K562 (cell line): ENCODE results near the gene SLC25A4. TPM values are rescaled to one million over a fixed set of nuclear protein-coding genes. Genes with fewer than 3 reads are reported as not detected.
A peak's percentile ranks its signal among the peaks of the same experiment; 100 is the strongest.

Source experiments
- ATF2 ChIP-seq: sonication (generic); formaldehyde crosslinking; IDR thresholded peaks from 2 replicates; pipeline ENCODE4 v1.8.1; 2022; ENCODE audit warnings: missing genetic modification reagents
- CBX3 ChIP-seq, 2 experiments: IDR thresholded peaks; 1 replicate in 1 of 2; 2 replicates in 1 of 2; pipeline ENCODE4 v1.6.1; 2012; ENCODE audit warnings: inconsistent platforms in 2 of 2, low read length in 2 of 2, borderline replicate concordance in 1 of 2, control low read depth in 1 of 2
- CCNT2 ChIP-seq: IDR thresholded peaks from 2 replicates; pipeline ENCODE4 v1.6.1; 2011; ENCODE audit warnings: borderline replicate concordance, low read depth, mild to moderate bottlenecking, moderate library complexity, mixed read lengths, low read length; ENCODE audit not compliant: insufficient read length; ENCODE audit errors: extremely low read depth
- CREM ChIP-seq: IDR thresholded peaks from 2 replicates; pipeline ENCODE4 v1.6.1; 2014; ENCODE audit warnings: antibody characterized with exemption, low read depth
- CXXC5 ChIP-seq: fragments of 250-450 bp; sonication (Bioruptor Pico); IDR thresholded peaks from 2 replicates; pipeline ENCODE4 v1.8.0; 2022; ENCODE audit warnings: inconsistent platforms, mild to moderate bottlenecking, moderate library complexity
- FOXM1 ChIP-seq, 2 experiments: fragments of 450-650 bp in 1 of 2; sonication (generic) in 1 of 2; formaldehyde crosslinking in 1 of 2; IDR thresholded peaks; 2 replicates each; pipeline versions ENCODE4 v1.6.1 to v1.9.0; 2017 to 2022; ENCODE audit warnings: low read depth in 2 of 2, mild to moderate bottlenecking in 2 of 2, missing genetic modification reagents in 1 of 2, moderate library complexity in 1 of 2
- GATA2 ChIP-seq: sonication (generic); formaldehyde crosslinking; IDR thresholded peaks from 2 replicates; pipeline ENCODE4 v1.4.0; 2020; ENCODE audit warnings: mild to moderate bottlenecking, missing genetic modification reagents
- HOXB6 ChIP-seq: fragments of 250-450 bp; sonication (Bioruptor Pico); IDR thresholded peaks from 2 replicates; pipeline ENCODE4 v1.5.1; 2022; ENCODE audit warnings: mild to moderate bottlenecking, borderline replicate concordance
- KLF16 ChIP-seq: IDR thresholded peaks from 2 replicates; pipeline ENCODE4 v1.6.1; 2016; ENCODE audit warnings: antibody characterized with exemption
- MCM7 ChIP-seq, 2 experiments: fragments of 450-650 bp; IDR thresholded peaks; 2 replicates each; pipeline ENCODE4 v1.6.1; 2016 to 2018
- MTA2 ChIP-seq: fragments of 450-650 bp; IDR thresholded peaks from 2 replicates; pipeline ENCODE4 v1.6.1; 2016; ENCODE audit warnings: low read depth
- NBN ChIP-seq: fragments of 450-650 bp; IDR thresholded peaks from 2 replicates; pipeline ENCODE4 v1.6.1; 2016; ENCODE audit warnings: low read depth, mild to moderate bottlenecking
- NCOR1 ChIP-seq: fragments of 450-650 bp; IDR thresholded peaks from 2 replicates; pipeline ENCODE4 v1.6.1; 2016; ENCODE audit warnings: mild to moderate bottlenecking, moderate library complexity
- NR2C2 ChIP-seq, 2 experiments: fragments of 200-800 bp in 1 of 2; sonication (Bioruptor generic) in 1 of 2; sonication (generic) in 1 of 2; formaldehyde crosslinking in 1 of 2; IDR thresholded peaks; 2 replicates each; pipeline versions ENCODE4 v1.6.1 to v1.8.0; 2016 to 2022; ENCODE audit warnings: mild to moderate bottlenecking in 1 of 2, missing compliant biosample characterization in 1 of 2, missing genetic modification characterization in 1 of 2, missing genetic modification reagents in 1 of 2
- POLR2AphosphoS2 ChIP-seq: IDR thresholded peaks from 2 replicates; pipeline ENCODE4 v1.6.1; 2012; ENCODE audit warnings: low read length, improper control_type of control experiment
- POLR2G ChIP-seq: fragments of 200-400 bp; formaldehyde crosslinking; IDR thresholded peaks from 2 replicates; pipeline ENCODE4 v1.6.1; 2017; ENCODE audit warnings: low read depth, mild to moderate bottlenecking, antibody characterized with exemption, low read length, moderate library complexity
- PTBP1 ChIP-seq: fragments of 200-400 bp; formaldehyde crosslinking; IDR thresholded peaks from 2 replicates; pipeline ENCODE4 v1.6.1; 2017; ENCODE audit warnings: low read depth, low read length
- STAT5A ChIP-seq: IDR thresholded peaks from 2 replicates; pipeline ENCODE4 v1.6.1; 2012; ENCODE audit warnings: low read length, inconsistent platforms, borderline replicate concordance
- SUPT5H ChIP-seq: fragments of 450-650 bp; IDR thresholded peaks from 2 replicates; pipeline ENCODE4 v1.6.1; 2016
- TAF1 ChIP-seq: IDR thresholded peaks from 2 replicates; pipeline ENCODE4 v1.6.1; 2011; ENCODE audit warnings: mild to moderate bottlenecking, low read length, moderate library complexity; ENCODE audit not compliant: insufficient read depth, control insufficient read depth, severe bottlenecking; ENCODE audit errors: extremely low read depth
- TAF9B ChIP-seq: fragments of 450-650 bp; IDR thresholded peaks from 2 replicates; pipeline ENCODE4 v1.6.1; 2018; ENCODE audit warnings: mild to moderate bottlenecking; ENCODE audit not compliant: partially characterized antibody
- TAL1 ChIP-seq: fragments of 450-650 bp; IDR thresholded peaks from 2 replicates; pipeline ENCODE4 v1.6.1; 2016; ENCODE audit warnings: mild to moderate bottlenecking
- ZNF175 ChIP-seq: fragments of 200-800 bp; sonication (Bioruptor generic); IDR thresholded peaks from 2 replicates; pipeline ENCODE4 v1.6.1; 2016; ENCODE audit warnings: low read depth, mild to moderate bottlenecking, missing genetic modification characterization, missing compliant biosample characterization
- ZNF592 ChIP-seq: fragments of 450-650 bp; IDR thresholded peaks from 2 replicates; pipeline ENCODE4 v1.6.1; 2017; ENCODE audit warnings: antibody characterized with exemption, mild to moderate bottlenecking
- polyA plus RNA-seq, 8 experiments: library from polyadenylated mRNA; depleted of rRNA in 4 of 8; stranded (reverse) in 5 of 8; unstranded in 3 of 8; fragments of >200 nt; fragmentation: Nextera tagmentation in 2 of 8; fragmentation: Illumina TruSeq in 1 of 8; extraction: Ambion mirVana in 2 of 8; extraction: Trizol in 1 of 8; gene quantifications; 2 replicates each; pipeline versions ENCODE4 v1.2.1 to v1.2.3, GENCODE V29; 2011 to 2014; ENCODE audit warnings: inconsistent platforms in 1 of 8, missing spikeins in 1 of 8
- total RNA-seq, 7 experiments: library from RNA; depleted of rRNA in 6 of 7; stranded (reverse); fragments of >200 nt in 6 of 7; fragmentation: Illumina TruSeq in 2 of 7; extraction: Trizol in 2 of 7; gene quantifications; 2 replicates each; pipeline versions ENCODE4 v1.2.1 to v1.2.3, GENCODE V29; 2011 to 2021; ENCODE audit warnings: low replicate concordance in 1 of 7

SLC25A4 gene
- total and polyA plus RNA-seq, 9 of the 15 experiments (the other 6 are each of a cell fraction or from before 2014, with no cell fraction given): 8.3 to 28.6 (median 19.5) TPM

- TF ChIP-seq ZNF592: peak; percentile 68
- TF ChIP-seq MCM7 (IDR thresholded peaks at IDR 0.05): no peak
- no peak for TF ChIP-seq POLR2AphosphoS2
- peak; percentile 89 for TF ChIP-seq GATA2 (CRISPR knock-in tag)
- TF ChIP-seq MTA2: 0 out of 2 replicates have a peak, but pooled peaks have one; percentile 24
- TF ChIP-seq TAF1: peak; percentile 49
- TF ChIP-seq CREM: peak; percentile 60; the same call in 1 of the 2 replicates
- TF ChIP-seq NCOR1: peak; percentile 50
- no peak for TF ChIP-seq ATF2 (CRISPR knock-in tag)
- TF ChIP-seq NBN: 0 out of 2 replicates have a peak, but pooled peaks have one; percentile 28
- peak; percentile 23; the same call in 1 of the 2 replicates for TF ChIP-seq STAT5A
- 0 out of 2 replicates have a peak, but pooled peaks have one; percentile 18 for TF ChIP-seq KLF16
- TF ChIP-seq TAF9B: peak; percentile 63
- peak; percentile 43; the same call in 1 of the 2 replicates for TF ChIP-seq FOXM1 (IDR thresholded peaks at IDR 0.05; ENCODE audit: low read depth)
- TF ChIP-seq FOXM1 (CRISPR knock-in tag; IDR thresholded peaks at IDR 0.05; ENCODE audit: low read depth): no peak
- TF ChIP-seq NR2C2 (CRISPR knock-in tag; IDR thresholded peaks at IDR 0.05): no peak
- TF ChIP-seq NR2C2 (tag; IDR thresholded peaks at IDR 0.05): peak; percentile 71
- no peak for TF ChIP-seq PTBP1
- TF ChIP-seq TAL1: peak; percentile 60; the same call in 1 of the 2 replicates
- peak; percentile 49; the same call in 1 of the 2 replicates for TF ChIP-seq SUPT5H
- no peak for TF ChIP-seq HOXB6 (CRISPR knock-in tag)
- peak in 1 of 2 experiments; percentile 79; a peak in 1 of 3 replicates for TF ChIP-seq CBX3 (IDR thresholded peaks at IDR 0.05; ENCODE audit: borderline replicate concordance in 1 of 2, low read length in 2 of 2)
- TF ChIP-seq POLR2G: peak; percentile 51
- TF ChIP-seq CCNT2: peak; percentile 53
- peak; percentile 77 for TF ChIP-seq CXXC5
- TF ChIP-seq ZNF175 (CRISPR knock-in tag): no peak
These were observed 27.2 kb upstream of the SLC25A4 start (continued) for GRCh38 chr4:185115827-185116232.
